ENCODE results near the gene IL22RA1.

- TF ChIP-seq CTCF (IDR thresholded peaks at IDR 0.05) = no peak
- TF ChIP-seq EP300 (IDR thresholded peaks at IDR 0.05) = no peak
- no peak for TF ChIP-seq POLR2A (IDR thresholded peaks at IDR 0.05; ENCODE audit: low read depth)
These were observed 25.1 kb downstream of the IL22RA1 start for GRCh38 chr1:24117722-24118409.

Data from esophagus muscularis mucosa (tissue), 4 donors.